Lung (tissue), 12 donors: Measurements from ENCODE around the gene PTTG1IP. TPM values are rescaled to one million over a fixed set of nuclear protein-coding genes. Genes with fewer than 3 reads are reported as not detected.

Experiments
- ATAC-seq: fragments of 200-7000 bp; cut with Tn5 transposase; one replicate; pipeline ENCODE4 v1.9.1; 2020; ENCODE audit warnings: moderate number of reproducible peaks; ENCODE audit not compliant: insufficient read depth, low FRiP score
- DNase-seq, 3 donors: peaks; one replicate each; pipeline ENCODE4 v3.0.0-alpha.2; 2013 to 2017
- H3K27ac ChIP-seq, 2 donors: one replicate each; pipeline ENCODE4 v1.5.1; 2013; ENCODE audit warnings: mild to moderate bottlenecking in 2 of 2, moderate library complexity in 2 of 2, control low read depth in 1 of 2, inconsistent platforms in 1 of 2, low read depth in 1 of 2, low read length in 1 of 2
- H3K27me3 ChIP-seq, 3 donors: one replicate each; pipeline ENCODE4 v1.5.1; 2013; ENCODE audit warnings: low read length in 2 of 3; ENCODE audit not compliant: control insufficient read depth in 3 of 3, insufficient read depth in 3 of 3
- H3K36me3 ChIP-seq, 4 donors: one replicate each; pipeline ENCODE4 v1.5.1; 2013; ENCODE audit warnings: low read length in 4 of 4, mild to moderate bottlenecking in 1 of 4, moderate library complexity in 1 of 4; ENCODE audit not compliant: control insufficient read depth in 4 of 4, insufficient read depth in 4 of 4
- H3K4me1 ChIP-seq, 5 donors: one replicate each; pipeline ENCODE4 v1.5.1; 2013; ENCODE audit warnings: low read length in 5 of 5, mild to moderate bottlenecking in 2 of 5, moderate library complexity in 1 of 5; ENCODE audit not compliant: control insufficient read depth in 5 of 5, insufficient read depth in 5 of 5
- H3K4me3 ChIP-seq: one replicate; pipeline ENCODE4 v1.5.1; 2013; ENCODE audit warnings: mild to moderate bottlenecking, control low read depth, moderate library complexity
- H3K9ac ChIP-seq, 2 donors: one replicate each; pipeline ENCODE4 v1.5.1; 2013; ENCODE audit warnings: low read length in 2 of 2, control low read depth in 1 of 2; ENCODE audit not compliant: insufficient read depth in 1 of 2
- H3K9me3 ChIP-seq, 4 donors: one replicate each; pipeline ENCODE4 v1.5.1; 2013; ENCODE audit warnings: low read length in 3 of 4, mild to moderate bottlenecking in 1 of 4, moderate library complexity in 1 of 4; ENCODE audit not compliant: control insufficient read depth in 4 of 4, insufficient read depth in 3 of 4
- WGBS, 2 donors: extraction: QIAGEN DNeasy Blood & Tissue Kit; methylation state at CpG; one replicate each; pipeline ENCODE4 v1.1.7; 2013; 5-methylcytosine and 5-hydroxymethylcytosine counted together
- polyA plus RNA-seq, 2 donors: library from polyadenylated mRNA; stranded (reverse); fragments of 200-250 nt; gene quantifications; one replicate each; pipeline ENCODE4 v1.2.1, GENCODE V29; 2013
- total RNA-seq, 2 donors: library from RNA; depleted of rRNA in 1 of 2; stranded (reverse); fragments of >200 nt in 1 of 2; gene quantifications; one replicate each; pipeline ENCODE4 v1.2.1, GENCODE V29; 2014 to 2021
- TF ChIP-seq, protein P1 (sequence below): IDR thresholded peaks from 2 replicates; pipeline ENCODE4 v1.5.1; 2012; ENCODE audit warnings: mild to moderate bottlenecking; ENCODE audit errors: control extremely low read depth, extremely low read depth
- donor health status: control.
- donor health status: control.
- donor health status: Bipolar disorder and iron deficiency.
- donor health status: healthy.
- donor health status: DM: yes; HTN: yes; CAD: no.

Gene PTTG1IP
- total and polyA plus RNA-seq, 4 donors = 139 to 247 (median 226) TPM

DNA sequence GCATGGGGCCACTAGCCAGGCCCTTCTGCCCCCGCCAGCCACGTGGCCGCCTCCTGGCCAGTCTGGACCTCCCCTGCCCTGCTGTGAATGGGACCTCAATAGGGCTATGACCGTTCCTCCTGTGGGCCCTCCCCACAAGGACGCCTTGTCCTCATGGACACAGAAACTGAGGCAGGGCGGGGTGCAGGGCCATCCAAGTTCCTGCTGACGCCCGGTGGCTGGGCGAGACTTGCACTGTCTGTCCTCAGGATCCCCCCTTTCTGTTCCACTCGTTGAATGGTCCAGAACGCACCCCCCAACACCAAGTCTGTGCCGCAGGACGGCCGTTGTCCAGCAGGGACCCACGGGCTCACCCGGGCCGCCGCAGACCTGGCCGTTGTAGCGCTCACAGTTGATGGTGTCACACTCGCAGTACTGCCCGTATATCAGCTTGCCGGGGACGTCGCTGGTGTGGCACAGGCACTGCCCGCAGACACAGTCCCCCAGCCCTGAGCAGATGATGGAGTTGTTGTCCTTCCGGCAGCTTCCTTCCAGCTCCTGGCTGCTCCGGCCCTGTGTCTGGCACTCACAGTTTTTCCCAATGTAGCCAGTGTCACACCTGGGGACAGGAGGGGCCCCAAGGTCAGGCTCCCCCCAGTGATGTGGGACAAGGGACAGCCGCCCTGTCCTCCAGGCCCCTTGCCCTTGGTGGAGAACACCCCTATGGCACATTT is 16.3 kb upstream of the PTTG1IP start:
- Histone ChIP-seq H3K36me3 (peaks cover 0 to 19% (median 0%) of the 10 kb centered on the region in 4 donors), H3K27me3 (peaks cover 0 to 11% (median 0%) of the 10 kb centered on the region in 3 donors), H3K27ac (no peak overlapping the region), H3K9me3 (no peaks in the 10 kb centered on the region), H3K4me1 (no peaks in the 10 kb centered on the region), H3K9ac (no peak overlapping the region), H3K4me3 (no peak overlapping the region)
- no peak for DNase-seq
- WGBS, 2 donors = 93 to 96% methylated on average over 29 of the region's 29 CpGs
- ATAC-seq = no peak
- TF ChIP-seq, protein P1, sequence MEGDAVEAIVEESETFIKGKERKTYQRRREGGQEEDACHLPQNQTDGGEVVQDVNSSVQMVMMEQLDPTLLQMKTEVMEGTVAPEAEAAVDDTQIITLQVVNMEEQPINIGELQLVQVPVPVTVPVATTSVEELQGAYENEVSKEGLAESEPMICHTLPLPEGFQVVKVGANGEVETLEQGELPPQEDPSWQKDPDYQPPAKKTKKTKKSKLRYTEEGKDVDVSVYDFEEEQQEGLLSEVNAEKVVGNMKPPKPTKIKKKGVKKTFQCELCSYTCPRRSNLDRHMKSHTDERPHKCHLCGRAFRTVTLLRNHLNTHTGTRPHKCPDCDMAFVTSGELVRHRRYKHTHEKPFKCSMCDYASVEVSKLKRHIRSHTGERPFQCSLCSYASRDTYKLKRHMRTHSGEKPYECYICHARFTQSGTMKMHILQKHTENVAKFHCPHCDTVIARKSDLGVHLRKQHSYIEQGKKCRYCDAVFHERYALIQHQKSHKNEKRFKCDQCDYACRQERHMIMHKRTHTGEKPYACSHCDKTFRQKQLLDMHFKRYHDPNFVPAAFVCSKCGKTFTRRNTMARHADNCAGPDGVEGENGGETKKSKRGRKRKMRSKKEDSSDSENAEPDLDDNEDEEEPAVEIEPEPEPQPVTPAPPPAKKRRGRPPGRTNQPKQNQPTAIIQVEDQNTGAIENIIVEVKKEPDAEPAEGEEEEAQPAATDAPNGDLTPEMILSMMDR = no peak

DNA sequence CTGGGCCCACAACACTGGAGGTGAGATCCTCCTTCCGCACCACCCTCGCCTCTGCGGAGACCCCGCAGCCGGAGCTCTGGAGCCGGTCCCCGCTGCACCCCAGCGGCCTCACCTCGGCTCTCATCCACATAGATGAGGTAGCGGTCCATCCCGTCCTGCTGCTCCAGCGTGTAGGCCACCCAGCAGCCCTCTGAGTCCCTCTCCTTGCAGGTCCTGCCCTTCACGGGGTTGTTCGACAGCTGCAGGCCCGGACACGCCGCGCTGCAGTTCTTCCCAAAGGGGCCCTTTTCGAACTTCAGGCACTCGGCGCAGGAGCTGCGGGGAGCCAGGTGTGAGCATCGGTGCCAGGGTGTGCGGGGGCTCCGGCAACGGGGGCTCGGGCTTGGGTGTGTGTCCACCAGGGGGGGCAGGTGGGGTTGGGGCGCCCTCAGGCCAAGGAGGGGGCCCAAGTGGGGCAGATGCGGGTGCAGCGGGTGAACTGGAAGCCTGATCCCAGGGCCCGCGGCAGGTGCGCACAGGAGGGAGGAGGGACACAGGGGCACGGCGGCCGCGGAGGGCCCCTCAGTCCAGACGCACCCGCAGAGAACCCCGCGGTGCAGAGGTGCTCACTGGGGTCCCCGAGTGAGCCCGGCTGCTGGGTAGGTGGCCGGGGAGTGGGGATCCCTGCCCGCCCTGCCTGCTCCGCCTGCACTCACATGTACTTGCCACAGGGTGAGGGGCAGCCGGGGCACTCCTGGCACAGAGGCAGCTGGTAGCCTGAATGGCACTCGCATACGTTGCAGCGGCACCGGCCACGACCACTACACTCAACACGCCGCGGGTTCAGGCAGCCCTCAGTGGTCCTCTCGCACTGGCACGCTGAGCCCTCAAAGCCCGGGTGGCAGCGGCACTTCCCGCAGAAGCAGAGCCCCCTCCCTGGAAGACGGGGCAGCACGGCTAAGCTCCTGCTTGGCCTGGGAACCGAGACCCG is 15.4 kb upstream of the PTTG1IP start:
- Histone ChIP-seq H3K4me3 (no peak overlapping the region), H3K9ac (no peak overlapping the region), H3K9me3 (no peaks in the 10 kb centered on the region), H3K4me1 (no peaks in the 10 kb centered on the region), H3K36me3 (peaks cover 0 to 15% (median 0%) of the 10 kb centered on the region in 4 donors), H3K27ac (no peak overlapping the region), H3K27me3 (peaks cover 0 to 11% (median 0%) of the 10 kb centered on the region in 3 donors)
- DNase-seq (no peak), ATAC-seq (no peak)
- 91 to 94% methylated on average over 51 to 64 of the region's 64 CpGs for WGBS, 2 donors
- TF ChIP-seq, protein P1 = no peak

- H3K36me3 ChIP-seq = peaks cover 0 to 15% (median 0%) of the 10 kb centered on the region in 4 donors
- no peaks in the 10 kb centered on the region for H3K4me1 ChIP-seq
- TF ChIP-seq, protein P1 = no peak
- DNase-seq (no peak), ATAC-seq (no peak)
- H3K27ac ChIP-seq = no peak overlapping the region
- no peak overlapping the region for H3K9ac ChIP-seq
- no peak overlapping the region for H3K4me3 ChIP-seq
- no peaks in the 10 kb centered on the region for H3K9me3 ChIP-seq
- peaks cover 0 to 11% (median 0%) of the 10 kb centered on the region in 3 donors for H3K27me3 ChIP-seq
- 92 to 95% methylated on average over 21 to 24 of the region's 24 CpGs for WGBS, 2 donors
These were observed 14.5 kb upstream of the PTTG1IP start for GRCh38 chr21:44887807-44888580.
